DND-41 (cell line): Measurements from ENCODE around the gene IFT52.

Experiments used
- ATAC-seq: fragments of 200-7000 bp; cut with Tn5 transposase; 3 replicates; pipeline ENCODE4 v1.9.1; 2021; ENCODE audit warnings: low read depth; ENCODE audit not compliant: insufficient read depth
- DNase-seq: peaks from one replicate; pipeline ENCODE4 v3.0.0-alpha.2; 2020
- H2AFZ ChIP-seq: 2 replicates; pipeline ENCODE4 v1.6.0; 2012; ENCODE audit warnings: low read depth, low read length
- H3K27ac ChIP-seq: 2 replicates; pipeline ENCODE4 v1.5.1; 2012; ENCODE audit warnings: low read length, inconsistent platforms
- H3K27me3 ChIP-seq: fragments of 200-600 bp; sonication (generic); 2 replicates; pipeline ENCODE4 v1.6.0; 2012; ENCODE audit warnings: low read length, mild to moderate bottlenecking, inconsistent platforms; ENCODE audit not compliant: insufficient read depth, poor library complexity
- H3K36me3 ChIP-seq: 2 replicates; pipeline ENCODE4 v1.5.1; 2012; ENCODE audit warnings: low read length, inconsistent platforms; ENCODE audit not compliant: insufficient read depth
- H3K4me1 ChIP-seq: 2 replicates; pipeline ENCODE4 v1.5.1; 2012; ENCODE audit warnings: mild to moderate bottlenecking, low read length; ENCODE audit not compliant: insufficient read depth
- H3K4me2 ChIP-seq: 2 replicates; pipeline ENCODE4 v1.6.0; 2012; ENCODE audit warnings: mild to moderate bottlenecking, moderate library complexity, low read length, inconsistent platforms; ENCODE audit not compliant: insufficient read depth
- H3K4me3 ChIP-seq, 2 experiments: fragments of 200-600 bp in 1 of 2; shearing (Covaris generic) in 1 of 2; 2 replicates each; pipeline ENCODE4 v1.5.1; 2012 to 2016; ENCODE audit warnings: inconsistent platforms in 2 of 2, low read length in 2 of 2, mild to moderate bottlenecking in 2 of 2, low read depth in 1 of 2, moderate library complexity in 1 of 2
- H3K79me2 ChIP-seq: 2 replicates; pipeline ENCODE4 v1.6.0; 2012; ENCODE audit warnings: low read length, inconsistent platforms; ENCODE audit not compliant: insufficient read depth
- H3K9ac ChIP-seq: 2 replicates; pipeline ENCODE4 v1.6.0; 2012; ENCODE audit warnings: low read depth, mild to moderate bottlenecking, inconsistent platforms, low read length, moderate library complexity
- H3K9me3 ChIP-seq: 2 replicates; pipeline ENCODE4 v1.5.1; 2012; ENCODE audit warnings: low read length, moderate library complexity, mild to moderate bottlenecking, inconsistent platforms; ENCODE audit not compliant: insufficient read depth, severe bottlenecking
- H4K20me1 ChIP-seq: 2 replicates; pipeline ENCODE4 v1.6.0; 2012; ENCODE audit warnings: low read length; ENCODE audit not compliant: insufficient read depth
- EZH2 ChIP-seq: IDR thresholded peaks from 3 replicates; pipeline ENCODE4 v1.6.1; 2012; ENCODE audit warnings: borderline replicate concordance, low read depth, mild to moderate bottlenecking, moderate library complexity, low read length, inconsistent platforms; ENCODE audit not compliant: severe bottlenecking
- TF ChIP-seq, protein P1 (sequence below): IDR thresholded peaks from 2 replicates; pipeline ENCODE4 v1.5.1; 2012; ENCODE audit warnings: borderline replicate concordance, low read length, moderate library complexity, mild to moderate bottlenecking; ENCODE audit not compliant: poor library complexity, severe bottlenecking; ENCODE audit errors: extremely low read depth

IFT52 gene

DNA sequence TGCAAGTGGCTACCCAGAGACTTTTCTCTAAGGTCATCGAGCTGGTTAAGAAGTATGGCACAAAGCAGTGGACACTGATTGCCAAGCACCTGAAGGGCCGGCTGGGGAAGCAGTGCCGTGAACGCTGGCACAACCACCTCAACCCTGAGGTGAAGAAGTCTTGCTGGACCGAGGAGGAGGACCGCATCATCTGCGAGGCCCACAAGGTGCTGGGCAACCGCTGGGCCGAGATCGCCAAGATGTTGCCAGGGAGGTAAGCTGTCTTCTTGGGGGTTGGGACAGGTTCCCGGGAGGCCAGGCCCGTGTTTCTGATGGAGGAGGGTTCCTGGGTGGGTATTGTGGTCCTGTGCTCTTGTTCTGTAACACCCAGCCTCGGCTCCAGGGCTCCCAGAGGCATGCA lies 96.1 kb downstream of the IFT52 start:
- TF ChIP-seq EZH2: no peak
- TF ChIP-seq, protein P1, sequence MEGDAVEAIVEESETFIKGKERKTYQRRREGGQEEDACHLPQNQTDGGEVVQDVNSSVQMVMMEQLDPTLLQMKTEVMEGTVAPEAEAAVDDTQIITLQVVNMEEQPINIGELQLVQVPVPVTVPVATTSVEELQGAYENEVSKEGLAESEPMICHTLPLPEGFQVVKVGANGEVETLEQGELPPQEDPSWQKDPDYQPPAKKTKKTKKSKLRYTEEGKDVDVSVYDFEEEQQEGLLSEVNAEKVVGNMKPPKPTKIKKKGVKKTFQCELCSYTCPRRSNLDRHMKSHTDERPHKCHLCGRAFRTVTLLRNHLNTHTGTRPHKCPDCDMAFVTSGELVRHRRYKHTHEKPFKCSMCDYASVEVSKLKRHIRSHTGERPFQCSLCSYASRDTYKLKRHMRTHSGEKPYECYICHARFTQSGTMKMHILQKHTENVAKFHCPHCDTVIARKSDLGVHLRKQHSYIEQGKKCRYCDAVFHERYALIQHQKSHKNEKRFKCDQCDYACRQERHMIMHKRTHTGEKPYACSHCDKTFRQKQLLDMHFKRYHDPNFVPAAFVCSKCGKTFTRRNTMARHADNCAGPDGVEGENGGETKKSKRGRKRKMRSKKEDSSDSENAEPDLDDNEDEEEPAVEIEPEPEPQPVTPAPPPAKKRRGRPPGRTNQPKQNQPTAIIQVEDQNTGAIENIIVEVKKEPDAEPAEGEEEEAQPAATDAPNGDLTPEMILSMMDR: no peak
- Histone ChIP-seq H3K9ac (no peak overlapping the region), H4K20me1 (peaks cover 72% of the 10 kb centered on the region), H3K27me3 (no peaks in the 10 kb centered on the region), H3K4me1 (no peaks in the 10 kb centered on the region), H3K79me2 (peaks cover 62% of the 10 kb centered on the region), H2AFZ (no peak overlapping the region), H3K4me2 (no peak overlapping the region), H3K4me3 (no peak overlapping the region), H3K9me3 (no peaks in the 10 kb centered on the region), H3K27ac (no peak overlapping the region), H3K36me3 (peaks cover 88% of the 10 kb centered on the region)
- ATAC-seq (no peak), DNase-seq (no peak)

DNA sequence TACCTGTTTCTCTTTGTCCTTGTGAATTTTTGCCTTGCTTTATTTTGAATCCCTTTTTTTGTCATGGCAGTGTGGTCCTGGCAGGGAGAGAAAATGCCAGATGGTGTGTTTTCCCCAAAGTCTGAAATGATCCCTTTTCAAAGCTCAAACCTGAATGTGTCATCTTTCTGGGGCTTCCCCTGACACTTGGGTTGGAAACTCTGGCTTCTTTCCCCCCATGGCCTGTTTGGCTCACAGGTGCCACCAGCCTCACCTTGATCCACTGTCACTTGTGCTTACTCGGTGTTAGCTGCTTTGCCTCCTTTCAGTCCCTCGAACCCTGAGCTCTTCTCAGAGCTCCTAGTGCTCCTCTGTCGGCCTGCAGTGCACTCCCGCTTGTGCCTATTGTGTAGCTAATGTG lies 98.4 kb downstream of the IFT52 start:
- no peaks in the 10 kb centered on the region for H3K9me3 ChIP-seq
- DNase-seq: no peak
- H4K20me1 ChIP-seq: peaks cover 67% of the 10 kb centered on the region
- H2AFZ ChIP-seq: no peak overlapping the region
- no peak for ATAC-seq
- H3K27ac ChIP-seq: no peak overlapping the region
- H3K4me1 ChIP-seq: no peaks in the 10 kb centered on the region
- TF ChIP-seq, protein P1: no peak
- no peak for TF ChIP-seq EZH2
- H3K4me2 ChIP-seq: no peak overlapping the region
- no peak overlapping the region for H3K9ac ChIP-seq
- no peak overlapping the region for H3K4me3 ChIP-seq
- H3K79me2 ChIP-seq: peaks cover 62% of the 10 kb centered on the region
- peaks cover 84% of the 10 kb centered on the region for H3K36me3 ChIP-seq
- no peaks in the 10 kb centered on the region for H3K27me3 ChIP-seq

- Histone ChIP-seq H3K27ac (no peak overlapping the region), H2AFZ (no peak overlapping the region), H3K36me3 (peaks cover 93% of the 10 kb centered on the region), H3K27me3 (no peaks in the 10 kb centered on the region), H3K9me3 (no peaks in the 10 kb centered on the region), H4K20me1 (peaks cover 71% of the 10 kb centered on the region), H3K79me2 (peaks cover 73% of the 10 kb centered on the region), H3K9ac (no peak overlapping the region), H3K4me3 (no peak overlapping the region), H3K4me2 (no peak overlapping the region), H3K4me1 (no peaks in the 10 kb centered on the region)
- TF ChIP-seq EZH2: no peak
- TF ChIP-seq, protein P1: no peak
- DNase-seq: no peak
- no peak for ATAC-seq
These were observed 100.3 kb downstream of the IFT52 start for GRCh38 chr20:43690943-43691598.
